Femur (tissue), 1 donor: ENCODE results near the gene MEIOC.

Source experiments
- DNase-seq: peaks from one replicate; pipeline ENCODE4 v3.0.0-alpha.2; 2017

Gene MEIOC

DNA sequence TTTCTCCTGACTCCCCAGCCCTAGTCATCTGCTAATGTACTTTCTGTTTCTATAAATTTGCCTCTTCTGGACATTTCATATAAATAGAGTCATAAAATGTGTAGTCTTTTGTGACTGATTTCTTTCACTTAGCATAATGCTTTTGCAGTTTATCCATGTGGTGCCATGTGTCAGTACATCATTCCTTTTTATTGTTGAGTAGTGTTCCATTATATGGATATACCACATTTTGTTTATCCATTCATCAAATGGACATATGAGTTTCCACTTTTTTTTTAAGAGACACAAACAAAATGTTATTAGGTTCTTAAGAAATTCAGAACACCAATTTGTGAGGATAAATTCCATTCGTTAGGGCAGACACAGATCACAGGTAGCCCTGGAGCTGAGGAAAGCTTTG is 63.2 kb downstream of the MEIOC start:
- no peak for DNase-seq

GRCh38 chr17:44722254-44722653 is 66.0 kb downstream of the MEIOC start:
- DNase-seq, result no peak
